HL-60 (cell line): Measurements from ENCODE around the gene CDC37L1.

ENCODE experiments used
- DNase-seq, 2 experiments: peaks; one replicate each; pipeline ENCODE4 v3.0.0-alpha.2; 2010 to 2020; ENCODE audit warnings: low read depth in 1 of 2, low spot score in 1 of 2
- H3K27ac ChIP-seq: fragments of 250-450 bp; sonication (Bioruptor Pico); replicated peaks from 2 replicates; pipeline ENCODE4 v1.5.1; 2020; ENCODE audit warnings: mild to moderate bottlenecking, moderate library complexity
- H3K27me3 ChIP-seq: fragments of 250-450 bp; sonication (Bioruptor Pico); 2 replicates; pipeline ENCODE4 v1.5.1; 2021; ENCODE audit warnings: mild to moderate bottlenecking, moderate library complexity; ENCODE audit not compliant: insufficient read depth, poor library complexity, severe bottlenecking
- H3K4me3 ChIP-seq: replicated peaks from 2 replicates; pipeline ENCODE4 v1.5.1; 2011; ENCODE audit warnings: mild to moderate bottlenecking, control low read depth, low read length; ENCODE audit not compliant: insufficient read depth
- CTCF ChIP-seq: IDR thresholded peaks from one replicate; pipeline ENCODE4 v1.5.1; 2011; ENCODE audit warnings: low read length, control low read depth, inconsistent platforms; ENCODE audit not compliant: insufficient read depth
- GABPA ChIP-seq: IDR thresholded peaks from 2 replicates; pipeline ENCODE4 v1.6.1; 2012; ENCODE audit warnings: low read depth
- POLR2AphosphoS5 ChIP-seq: IDR thresholded peaks from 2 replicates; pipeline ENCODE4 v1.6.1; 2012; ENCODE audit warnings: low read depth
- REST ChIP-seq: IDR thresholded peaks from 2 replicates; pipeline ENCODE4 v1.6.1; 2012; ENCODE audit warnings: low read depth; ENCODE audit not compliant: insufficient replicate concordance
- SPI1 ChIP-seq: IDR thresholded peaks from 2 replicates; pipeline ENCODE4 v1.6.1; 2012; ENCODE audit warnings: low read depth, mild to moderate bottlenecking, borderline replicate concordance

The CDC37L1 gene

GRCh38 chr9:4678679-4679267 lies 596 bp upstream of the CDC37L1 start:
- Histone ChIP-seq H3K27me3 (no peaks in the 10 kb centered on the region), H3K27ac (peak overlapping the region; percentile 95), H3K4me3 (peak overlapping the region; percentile 87)
- DNase-seq: peak in 1 of 2 experiments; percentile 29
- no peak for TF ChIP-seq CTCF
- no peak for TF ChIP-seq POLR2AphosphoS5

GRCh38 chr9:4680173-4680525 lies 780 bp downstream of the CDC37L1 start:
- Histone ChIP-seq H3K27me3 (no peaks in the 10 kb centered on the region), H3K27ac (peak overlapping the region; percentile 95), H3K4me3 (peak overlapping the region; percentile 87)
- DNase-seq: no peak
- TF ChIP-seq REST: no peak
- TF ChIP-seq CTCF: no peak
- TF ChIP-seq GABPA: no peak
- no peak for TF ChIP-seq POLR2AphosphoS5
- TF ChIP-seq SPI1: no peak

GRCh38 chr9:4680750-4681149 lies 1.4 kb downstream of the CDC37L1 start:
- TF ChIP-seq POLR2AphosphoS5: no peak
- TF ChIP-seq REST: no peak
- no peak for TF ChIP-seq CTCF
- TF ChIP-seq GABPA: no peak
- no peak for TF ChIP-seq SPI1
- Histone ChIP-seq H3K27me3 (no peaks in the 10 kb centered on the region), H3K27ac (peak overlapping the region; percentile 95), H3K4me3 (peak overlapping the region; percentile 87)
- no peak for DNase-seq

- Histone ChIP-seq H3K27me3 (no peaks in the 10 kb centered on the region), H3K27ac (no peak overlapping the region), H3K4me3 (no peak overlapping the region)
- DNase-seq: no peak
- TF ChIP-seq SPI1 (no peak), POLR2AphosphoS5 (no peak)
Observed at GRCh38 chr9:4684820-4685219, 5.5 kb downstream of the CDC37L1 start.
